Keratinocyte (primary cell): ENCODE data around the gene FBN1. TPM values are rescaled to one million over a fixed set of nuclear protein-coding genes. Genes with fewer than 3 reads are reported as not detected.

Experiments used
- DNase-seq: peaks from one replicate; pipeline ENCODE4 v3.0.0-alpha.2; 2011; ENCODE audit warnings: low read depth, missing footprints, low spot score
- FAIRE-seq: peaks from 2 replicates; lab custom pipeline; 2011; peaks lifted over from hg19 to GRCh38; lab: Jason Lieb, UNC
- H2AFZ ChIP-seq: 2 replicates; pipeline ENCODE4 v1.6.0; 2012; ENCODE audit warnings: low read length, control low read depth, inconsistent platforms; ENCODE audit not compliant: control insufficient read depth
- H3K27ac ChIP-seq: 2 replicates; pipeline ENCODE4 v1.5.1; 2011; ENCODE audit warnings: low read length; ENCODE audit not compliant: control insufficient read depth, insufficient read depth
- H3K27me3 ChIP-seq: 3 replicates; pipeline ENCODE4 v1.6.0; 2011; ENCODE audit warnings: low read length; ENCODE audit not compliant: control insufficient read depth, insufficient read depth; ENCODE audit errors: extremely low read depth
- H3K36me3 ChIP-seq, 2 experiments: 2 replicates in 1 of 2; 3 replicates in 1 of 2; pipeline ENCODE4 v1.5.1; 2011; ENCODE audit warnings: low read length in 2 of 2, mild to moderate bottlenecking in 1 of 2; ENCODE audit not compliant: control insufficient read depth in 2 of 2, insufficient read depth in 2 of 2; ENCODE audit errors: extremely low read depth in 1 of 2
- H3K4me1 ChIP-seq: 3 replicates; pipeline ENCODE4 v1.5.1; 2011; ENCODE audit warnings: low read length; ENCODE audit not compliant: control insufficient read depth, insufficient read depth; ENCODE audit errors: extremely low read depth
- H3K4me2 ChIP-seq: 3 replicates; pipeline ENCODE4 v1.6.0; 2011; ENCODE audit warnings: low read depth, low read length; ENCODE audit not compliant: control insufficient read depth, insufficient read depth; ENCODE audit errors: extremely low read depth
- H3K4me3 ChIP-seq, 3 experiments: fragments of 200-600 bp in 1 of 3; sonication (generic) in 1 of 3; 2 replicates in 2 of 3; 3 replicates in 1 of 3; pipeline ENCODE4 v1.5.1; 2011 to 2016; ENCODE audit warnings: low read length in 3 of 3, mild to moderate bottlenecking in 3 of 3, control low read depth in 2 of 3, inconsistent platforms in 1 of 3, low read depth in 1 of 3, mixed read lengths in 1 of 3, mixed run types in 1 of 3, moderate library complexity in 1 of 3; ENCODE audit not compliant: control insufficient read depth in 2 of 3, insufficient read depth in 2 of 3; ENCODE audit errors: extremely low read depth in 1 of 3
- H3K79me2 ChIP-seq: 2 replicates; pipeline ENCODE4 v1.6.0; 2012; ENCODE audit warnings: low read length; ENCODE audit not compliant: control insufficient read depth, insufficient read depth
- H3K9ac ChIP-seq: 3 replicates; pipeline ENCODE4 v1.6.0; 2011; ENCODE audit warnings: low read length; ENCODE audit not compliant: control insufficient read depth, insufficient read depth; ENCODE audit errors: extremely low read depth
- H3K9me1 ChIP-seq: 3 replicates; pipeline ENCODE4 v1.6.0; 2011; ENCODE audit warnings: low read length; ENCODE audit not compliant: control insufficient read depth, insufficient read depth; ENCODE audit errors: extremely low read depth
- H3K9me3 ChIP-seq: 2 replicates; pipeline ENCODE4 v1.5.1; 2012; ENCODE audit warnings: low read depth, low read length; ENCODE audit not compliant: control insufficient read depth
- H4K20me1 ChIP-seq: 3 replicates; pipeline ENCODE4 v1.6.0; 2011; ENCODE audit warnings: low read length; ENCODE audit not compliant: control insufficient read depth, insufficient read depth; ENCODE audit errors: extremely low read depth
- CTCF ChIP-seq, 3 experiments: IDR thresholded peaks in 1 of 3; conservative IDR thresholded peaks in 1 of 3; optimal IDR thresholded peaks in 1 of 3; 2 replicates in 2 of 3; 3 replicates in 1 of 3; pipeline versions ENCODE3 to v1.5.1; 2011; ENCODE audit warnings: low read length in 3 of 3, mild to moderate bottlenecking in 3 of 3, moderate library complexity in 2 of 3, control low read depth in 1 of 3, inconsistent platforms in 1 of 3; ENCODE audit not compliant: insufficient read depth in 2 of 3; ENCODE audit errors: extremely low read depth in 1 of 3
- EZH2 ChIP-seq: IDR thresholded peaks from one replicate; pipeline ENCODE4 v1.6.1; 2012; ENCODE audit warnings: inconsistent platforms, mild to moderate bottlenecking, low read length, moderate library complexity
- dilution Hi-C: fragments of 300-500 bp; cut with MboI; formaldehyde crosslinking; loops from one replicate; pipeline ENCODE4 v1.7.0; 2020; ENCODE audit warnings: low sequenced_read_pairs; ENCODE audit not compliant: extremely low pct_ligation_motif_present
- polyA plus RNA-seq, 5 experiments: library from polyadenylated mRNA; depleted of rRNA in 3 of 5; stranded (reverse) in 3 of 5; stranded (forward) in 1 of 5; unstranded in 1 of 5; fragments of >200 nt; gene quantifications; 1 replicate in 1 of 5; 2 replicates in 3 of 5; 3 replicates in 1 of 5; pipeline versions ENCODE4 v1.2.1 to v1.2.3, GENCODE V29; 2011 to 2012; ENCODE audit warnings: missing spikeins in 2 of 5, low read depth in 1 of 5, low replicate concordance in 1 of 5

FBN1 gene
- polyA plus RNA-seq, 1 donor (not counting 4 experiments of a cell fraction or from before 2014, with no cell fraction given): 3.5 TPM

- Histone ChIP-seq H3K9ac (no peak overlapping the region), H3K27ac (no peak overlapping the region), H4K20me1 (no peaks in the 10 kb centered on the region), H3K27me3 (no peaks in the 10 kb centered on the region), H3K36me3 (no peaks in the 10 kb centered on the region), H3K4me2 (no peak overlapping the region), H3K9me3 (no peaks in the 10 kb centered on the region), H3K4me1 (no peaks in the 10 kb centered on the region), H3K9me1 (no peaks in the 10 kb centered on the region), H3K4me3 (no peak overlapping the region), H3K79me2 (no peaks in the 10 kb centered on the region), H2AFZ (no peak overlapping the region)
- no peak for FAIRE-seq
- no peak for TF ChIP-seq EZH2
- dilution Hi-C loops: no loop called here
- no peak for DNase-seq
These were observed 10.6 kb downstream of the FBN1 start for GRCh38 chr15:48634893-48635292.

- Histone ChIP-seq H3K27me3 (no peaks in the 10 kb centered on the region), H2AFZ (no peak overlapping the region), H3K4me1 (no peaks in the 10 kb centered on the region), H3K9me1 (no peaks in the 10 kb centered on the region), H3K9me3 (no peaks in the 10 kb centered on the region), H3K4me2 (no peak overlapping the region), H4K20me1 (no peaks in the 10 kb centered on the region), H3K4me3 (no peak overlapping the region), H3K9ac (no peak overlapping the region), H3K79me2 (no peaks in the 10 kb centered on the region), H3K36me3 (no peaks in the 10 kb centered on the region), H3K27ac (no peak overlapping the region)
- dilution Hi-C loops: no loop called here
- no peak for FAIRE-seq
- TF ChIP-seq EZH2 (no peak), CTCF (optimal IDR thresholded peaks at IDR 0.05 in 1 of 3, IDR thresholded peaks at IDR 0.05 in 1 of 3, conservative IDR thresholded peaks at IDR 0.05 in 1 of 3; ENCODE audit: extremely low read depth in 1 of 3, insufficient read depth in 2 of 3, low read length in 3 of 3) (no peak)
- DNase-seq: no peak
These were observed 11.4 kb downstream of the FBN1 start for GRCh38 chr15:48634096-48634495.

- Histone ChIP-seq H3K27ac (no peak overlapping the region), H3K9ac (no peak overlapping the region), H3K9me3 (no peaks in the 10 kb centered on the region), H3K4me2 (no peak overlapping the region), H3K9me1 (no peaks in the 10 kb centered on the region), H2AFZ (no peak overlapping the region), H3K4me1 (peaks cover 2% of the 10 kb centered on the region), H3K36me3 (no peaks in the 10 kb centered on the region), H3K27me3 (no peaks in the 10 kb centered on the region), H3K4me3 (no peak overlapping the region), H3K79me2 (no peaks in the 10 kb centered on the region), H4K20me1 (no peaks in the 10 kb centered on the region)
- dilution Hi-C loops: no loop called here
- DNase-seq: no peak
- no peak for FAIRE-seq
- TF ChIP-seq EZH2 (no peak), CTCF (optimal IDR thresholded peaks at IDR 0.05 in 1 of 3, IDR thresholded peaks at IDR 0.05 in 1 of 3, conservative IDR thresholded peaks at IDR 0.05 in 1 of 3; ENCODE audit: extremely low read depth in 1 of 3, insufficient read depth in 2 of 3, low read length in 3 of 3) (no peak)
These were observed 12.9 kb downstream of the FBN1 start for GRCh38 chr15:48632651-48633050.
